Heart left ventricle (tissue), 16 donors: ENCODE results near the gene AP1G1. TPM values are rescaled to one million over a fixed set of nuclear protein-coding genes. Genes with fewer than 3 reads are reported as not detected.

ENCODE experiments used
- ATAC-seq, 4 donors: fragments of 200-7000 bp; cut with Tn5 transposase; one replicate each; pipeline ENCODE4 v1.9.1; 2020 to 2022; ENCODE audit warnings: moderate library complexity in 4 of 4, mild to moderate bottlenecking in 3 of 4, moderate number of reproducible peaks in 1 of 4
- DNase-seq, 5 donors: peaks; one replicate each; pipeline ENCODE4 v3.0.0-alpha.2; 2020
- H3K27ac ChIP-seq, 12 donors: fragments of 200-600 bp; sonication (generic) in 4 of 12; one replicate each; pipeline versions ENCODE4 v1.5.0 to v1.8.0; 2016 to 2022; ENCODE audit warnings: mild to moderate bottlenecking in 2 of 12
- H3K27me3 ChIP-seq, 9 donors: fragments of 200-600 bp; sonication (generic) in 2 of 9; one replicate each; pipeline versions ENCODE4 v1.5.1 to v1.8.0; 2016 to 2022; ENCODE audit warnings: mild to moderate bottlenecking in 3 of 9
- H3K36me3 ChIP-seq, 9 donors: fragments of 200-600 bp; sonication (generic) in 2 of 9; one replicate each; pipeline versions ENCODE4 v1.5.0 to v1.8.0; 2018 to 2022; ENCODE audit warnings: mild to moderate bottlenecking in 2 of 9
- H3K4me1 ChIP-seq, 12 donors: fragments of 200-600 bp; sonication (generic) in 4 of 12; one replicate each; pipeline versions ENCODE4 v1.5.0 to v1.8.0; 2016 to 2022; ENCODE audit warnings: mild to moderate bottlenecking in 3 of 12
- H3K4me3 ChIP-seq, 12 donors: fragments of 200-600 bp; sonication (generic) in 4 of 12; one replicate each; pipeline versions ENCODE4 v1.5.0 to v1.8.0; 2017 to 2022; ENCODE audit warnings: mild to moderate bottlenecking in 9 of 12, moderate library complexity in 4 of 12
- H3K9me3 ChIP-seq, 12 donors: fragments of 200-600 bp; sonication (generic) in 4 of 12; one replicate each; pipeline versions ENCODE4 v1.5.0 to v1.8.0; 2016 to 2022; ENCODE audit warnings: mild to moderate bottlenecking in 1 of 12
- POLR2A ChIP-seq, 2 donors: fragments of 450-650 bp; IDR thresholded peaks; one replicate each; pipeline ENCODE4 v1.6.1; 2017; ENCODE audit warnings: antibody characterized with exemption in 2 of 2, mild to moderate bottlenecking in 2 of 2, moderate library complexity in 2 of 2
- WGBS, 4 donors: extraction: QIAGEN DNeasy Blood & Tissue Kit in 2 of 4; methylation state at CpG; one replicate each; pipeline versions ENCODE4 v1.1.5 to v1.1.7; 2013 to 2018; 5-methylcytosine and 5-hydroxymethylcytosine counted together
- intact Hi-C, 10 donors: fragments of 100-400 bp; cut with DNase I; formaldehyde crosslinking; loops; one replicate each; pipeline versions ENCODE4 v1.11.1 to v1.14.2; 2022
- polyA plus RNA-seq, 2 donors: library from polyadenylated mRNA; stranded (reverse); fragments of 200-250 nt; gene quantifications; one replicate each; pipeline ENCODE4 v1.2.3, GENCODE V29; 2013
- total RNA-seq, 9 donors: library from RNA; depleted of rRNA in 2 of 9; stranded (reverse); fragments of >200 nt in 2 of 9; fragmentation: NEBNext Ultra II Directional in 3 of 9; extraction: Animal tissue kit (Norgen Biotek cat#: 25700) in 3 of 9; gene quantifications; one replicate each; pipeline versions ENCODE4 v1.1.0 to v1.2.4, GENCODE V29; 2016 to 2023
- TF ChIP-seq, protein P1 (sequence below), 12 donors: fragments of 200-600 bp; sonication (generic) in 4 of 12; IDR thresholded peaks; one replicate each; pipeline versions ENCODE4 v1.5.0 to v1.8.0; 2018 to 2022; ENCODE audit warnings: antibody characterized with exemption in 12 of 12, mild to moderate bottlenecking in 5 of 12
- donor health status: ischemic (EF 13 %, LVEDD 7.1; RV severe dilation, severe dysfunction).
- donor health status: healthy with polysubstance abuse.
- donor health status: DM: no; HTN: yes; CAD: no.
- donor health status: DM: no; HTN: no; CAD: no.
- donor health status: ischemic (EF 25% LVEDD 6.9; RV normal size, moderate dysfunction).
- donor health status: ischemic (EF 25% LVEDD 5.7; RV mildly dilated, moderate dysfunction).
- donor health status: healthy.
- donor health status: DM: yes; HTN: yes; CAD: no.
- donor health status: ischemic (EF 35%, LVEDD 5.7; RV mildly dilated, moderate dysfunction).
- donor health status: nonischemic (EF 11% LVEDD 7.7; RV severe dilation, severe dysfunction).
- donor health status: DM: yes; HTN: yes; CAD: no.
- donor health status: PGD.
- donor health status: ischemic (EF 29% LVEDD 5.4; RV normal size, mild dysfunction).
- donor health status: nonischemic (EF 23%, LVEDD 6.1; RV moderate dilation, normal function).

Gene AP1G1
- total and polyA plus RNA-seq, 11 donors, result 10.5 to 60.5 (median 36.4) TPM

DNA sequence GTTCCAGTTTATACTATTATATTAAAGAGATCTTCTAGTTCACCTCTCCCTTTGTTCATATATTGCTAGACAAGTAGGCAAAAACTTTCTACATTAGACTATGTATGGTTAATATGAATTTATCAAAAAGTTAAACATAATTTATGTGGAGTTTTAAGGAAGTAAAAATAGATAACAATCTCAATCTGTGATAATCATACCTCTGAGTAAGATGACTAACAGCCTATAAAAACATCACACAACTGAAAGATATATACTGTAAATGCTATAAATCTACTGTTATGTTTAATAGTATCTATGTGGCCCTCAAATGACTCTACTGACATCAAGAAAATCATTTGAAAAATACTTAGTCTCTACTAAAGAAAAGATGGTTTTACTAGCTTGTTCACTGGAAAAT, 37.1 kb downstream of the AP1G1 start:
- Histone ChIP-seq H3K36me3 (peaks cover 2 to 89% (median 80%) of the 10 kb centered on the region in 9 donors), H3K27ac (no peak overlapping the region), H3K9me3 (no peaks in the 10 kb centered on the region), H3K27me3 (no peaks in the 10 kb centered on the region), H3K4me1 (peaks cover 0 to 12% (median 2%) of the 10 kb centered on the region in 12 donors), H3K4me3 (no peak overlapping the region)
- intact Hi-C loops, result no loop called here
- TF ChIP-seq POLR2A (IDR thresholded peaks at IDR 0.05), result no peak
- TF ChIP-seq, protein P1, sequence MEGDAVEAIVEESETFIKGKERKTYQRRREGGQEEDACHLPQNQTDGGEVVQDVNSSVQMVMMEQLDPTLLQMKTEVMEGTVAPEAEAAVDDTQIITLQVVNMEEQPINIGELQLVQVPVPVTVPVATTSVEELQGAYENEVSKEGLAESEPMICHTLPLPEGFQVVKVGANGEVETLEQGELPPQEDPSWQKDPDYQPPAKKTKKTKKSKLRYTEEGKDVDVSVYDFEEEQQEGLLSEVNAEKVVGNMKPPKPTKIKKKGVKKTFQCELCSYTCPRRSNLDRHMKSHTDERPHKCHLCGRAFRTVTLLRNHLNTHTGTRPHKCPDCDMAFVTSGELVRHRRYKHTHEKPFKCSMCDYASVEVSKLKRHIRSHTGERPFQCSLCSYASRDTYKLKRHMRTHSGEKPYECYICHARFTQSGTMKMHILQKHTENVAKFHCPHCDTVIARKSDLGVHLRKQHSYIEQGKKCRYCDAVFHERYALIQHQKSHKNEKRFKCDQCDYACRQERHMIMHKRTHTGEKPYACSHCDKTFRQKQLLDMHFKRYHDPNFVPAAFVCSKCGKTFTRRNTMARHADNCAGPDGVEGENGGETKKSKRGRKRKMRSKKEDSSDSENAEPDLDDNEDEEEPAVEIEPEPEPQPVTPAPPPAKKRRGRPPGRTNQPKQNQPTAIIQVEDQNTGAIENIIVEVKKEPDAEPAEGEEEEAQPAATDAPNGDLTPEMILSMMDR (IDR thresholded peaks at IDR 0.05), result no peak
- DNase-seq (no peak), ATAC-seq (no peak)

DNA sequence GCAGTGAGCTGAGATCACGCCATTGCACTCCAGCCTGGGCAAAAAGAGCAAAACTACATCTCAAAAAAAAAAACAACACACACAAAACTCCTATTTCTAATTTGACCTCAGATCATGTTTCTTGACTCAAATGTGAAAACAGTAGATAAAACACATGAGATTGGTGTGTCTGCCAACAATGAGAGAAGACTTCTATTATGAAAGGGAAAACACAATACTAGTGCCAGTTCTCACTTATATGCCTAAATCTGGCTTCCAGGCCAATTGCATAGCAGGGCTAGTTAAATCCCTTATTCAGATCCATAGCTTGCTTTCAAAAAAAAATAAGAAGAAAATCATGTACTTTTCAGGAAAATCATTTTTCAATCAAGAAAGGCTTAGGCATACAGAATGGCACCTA, 39.4 kb downstream of the AP1G1 start:
- intact Hi-C loops, result no loop called here
- Histone ChIP-seq H3K4me1 (peaks cover 0 to 17% (median 3%) of the 10 kb centered on the region in 12 donors), H3K27me3 (no peaks in the 10 kb centered on the region), H3K4me3 (no peak overlapping the region), H3K36me3 (peaks cover 2 to 99% (median 88%) of the 10 kb centered on the region in 9 donors), H3K27ac (no peak overlapping the region), H3K9me3 (no peaks in the 10 kb centered on the region)
- WGBS, 4 donors, result 95 to 100% (median 99%) methylated on average over 1 of the region's 1 CpG
- DNase-seq (no peak), ATAC-seq (no peak)
- TF ChIP-seq, protein P1 (IDR thresholded peaks at IDR 0.05), result no peak
- no peak for TF ChIP-seq POLR2A (IDR thresholded peaks at IDR 0.05)

DNA sequence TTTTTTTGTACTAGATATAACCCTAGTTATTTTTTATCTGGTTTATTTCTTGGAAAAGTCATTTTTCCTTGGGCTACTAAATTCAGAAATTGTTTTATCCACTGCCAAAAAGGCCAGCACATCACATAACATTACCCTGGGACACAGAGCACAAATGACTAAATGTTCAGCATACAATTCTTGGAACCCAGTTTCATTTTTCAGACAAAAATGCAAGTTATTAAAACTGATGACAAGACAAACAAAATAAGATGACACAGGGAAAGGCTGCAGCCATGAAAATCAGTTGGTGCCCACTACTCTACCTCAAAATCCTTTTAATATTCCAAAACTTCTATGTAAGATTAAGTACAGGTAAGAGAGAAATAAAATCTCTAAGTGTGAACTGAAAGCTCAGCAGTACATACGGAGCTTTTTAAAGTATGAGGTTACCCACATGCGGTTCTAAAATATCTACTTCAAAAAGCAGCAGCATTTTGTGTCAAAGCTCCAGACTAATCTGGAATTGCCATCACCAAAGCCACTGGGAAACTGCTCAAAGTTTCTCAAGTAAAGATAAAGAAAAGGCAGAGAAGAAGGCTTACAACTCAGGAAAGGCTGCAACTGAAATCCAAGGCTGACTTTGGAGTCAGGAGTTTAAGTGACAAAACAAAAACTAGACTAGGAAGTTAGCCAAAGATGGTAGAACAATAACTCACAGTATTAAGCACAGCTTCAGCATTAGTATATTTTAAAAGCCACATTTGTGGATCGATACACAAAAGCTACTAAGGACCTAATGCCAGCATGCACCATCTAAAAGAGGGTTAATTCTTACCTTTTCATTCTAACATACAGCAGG, 41.4 kb downstream of the AP1G1 start:
- no peak overlapping the region for H3K27ac ChIP-seq
- H3K9me3 ChIP-seq, result no peaks in the 10 kb centered on the region
- intact Hi-C loops, result no loop called here
- H3K4me3 ChIP-seq, result no peak overlapping the region
- peaks cover 0 to 17% (median 3%) of the 10 kb centered on the region in 12 donors for H3K4me1 ChIP-seq
- DNase-seq (no peak), ATAC-seq (no peak)
- no peaks in the 10 kb centered on the region for H3K27me3 ChIP-seq
- WGBS, 4 donors, result 77 to 84% (median 84%) methylated on average over 3 of the region's 3 CpGs
- H3K36me3 ChIP-seq, result peaks cover 2 to 99% (median 88%) of the 10 kb centered on the region in 9 donors
- TF ChIP-seq POLR2A (IDR thresholded peaks at IDR 0.05), result no peak
- TF ChIP-seq, protein P1 (IDR thresholded peaks at IDR 0.05), result no peak

DNA sequence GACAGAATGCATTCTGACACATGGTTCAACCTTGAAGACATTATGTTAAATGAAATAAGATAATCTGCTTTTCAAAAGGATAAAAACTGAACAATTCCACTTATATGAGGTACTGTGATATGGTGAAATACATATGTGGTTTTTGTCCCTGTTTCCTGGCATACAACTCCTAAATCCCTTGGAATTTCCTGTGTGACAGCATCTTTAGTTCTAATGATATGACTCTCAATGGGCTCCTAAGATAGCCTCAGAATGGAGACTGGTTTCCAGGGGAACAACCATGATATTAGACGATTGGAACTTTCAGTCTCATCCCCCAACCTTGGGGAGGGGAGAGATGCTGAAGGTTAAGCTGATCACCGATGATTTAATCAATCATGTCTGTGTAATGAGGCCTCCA, 46.4 kb downstream of the AP1G1 start:
- Histone ChIP-seq H3K27me3 (no peaks in the 10 kb centered on the region), H3K9me3 (no peaks in the 10 kb centered on the region), H3K4me1 (peaks cover 0 to 13% (median 5%) of the 10 kb centered on the region in 12 donors), H3K27ac (no peak overlapping the region), H3K36me3 (peaks cover 0 to 100% (median 90%) of the 10 kb centered on the region in 9 donors), H3K4me3 (no peak overlapping the region)
- no peak for TF ChIP-seq POLR2A (IDR thresholded peaks at IDR 0.05)
- TF ChIP-seq, protein P1 (IDR thresholded peaks at IDR 0.05), result no peak
- DNase-seq, result no peak
- intact Hi-C loops, result no loop called here
- 73 to 79% (median 74%) methylated on average over 2 of the region's 2 CpGs for WGBS, 4 donors
- no peak for ATAC-seq
